GM18907 (cell line): Measurements from ENCODE around the gene THEMIS2.
"Not testable (repeated sequence)": the region's sequence is repeated elsewhere in the genome, so short reads cannot be mapped to it uniquely, and the experiment has no call there.

ENCODE experiments used
- ATAC-seq: cut with Tn5 transposase; IDR thresholded peaks from one replicate; pipeline ENCODE4 v1.9.1; 2021; ENCODE audit warnings: mild to moderate bottlenecking, moderate library complexity; ENCODE audit not compliant: unreplicated experiment

THEMIS2 gene

GRCh38 chr1:27872059-27872801 lies at the start of gene THEMIS2:
TSS of gene THEMIS2 (plus strand) at chr1:27872544. CDS start at chr1:27872572, 28 bp downstream.
- no peak for ATAC-seq

GRCh38 chr1:27823784-27824183 lies 48.6 kb upstream of the THEMIS2 start:
- ATAC-seq: no peak

- ATAC-seq: no peak
These were observed 47.9 kb upstream of the THEMIS2 start for GRCh38 chr1:27824411-27824810.

GRCh38 chr1:27829339-27829960 lies 42.9 kb upstream of the THEMIS2 start:
- ATAC-seq: not testable (repeated sequence)

- peak; percentile 93 for ATAC-seq
These were observed 41.5 kb upstream of the THEMIS2 start, which contains the start of gene PPP1R8 for GRCh38 chr1:27830621-27831440. TSS of gene PPP1R8 (plus strand) at chr1:27830782. CDS start at chr1:27830836, 54 bp downstream.

GRCh38 chr1:27831568-27832410 lies 40.6 kb upstream of the THEMIS2 start:
- no peak for ATAC-seq

GRCh38 chr1:27832762-27833161 lies 39.6 kb upstream of the THEMIS2 start:
- no peak for ATAC-seq

- no peak for ATAC-seq
These were observed 38.9 kb upstream of the THEMIS2 start for GRCh38 chr1:27833470-27833869.

GRCh38 chr1:27835046-27835445 lies 37.3 kb upstream of the THEMIS2 start:
- no peak for ATAC-seq

- ATAC-seq: no peak
These were observed 36.8 kb upstream of the THEMIS2 start for GRCh38 chr1:27835501-27835900.

GRCh38 chr1:27849951-27850350 lies 22.4 kb upstream of the THEMIS2 start:
- no peak for ATAC-seq

- ATAC-seq: no peak
These were observed 17.3 kb upstream of the THEMIS2 start for GRCh38 chr1:27855085-27855484.

GRCh38 chr1:27856561-27857343 lies 15.6 kb upstream of the THEMIS2 start:
- ATAC-seq: no peak

- not testable (repeated sequence) for ATAC-seq
These were observed 14.8 kb upstream of the THEMIS2 start for GRCh38 chr1:27857552-27857951.

- peak; percentile 79 for ATAC-seq
These were observed 14.0 kb upstream of the THEMIS2 start for GRCh38 chr1:27858072-27858948.

- no peak for ATAC-seq
These were observed 13.3 kb upstream of the THEMIS2 start for GRCh38 chr1:27858949-27859576.

- no peak for ATAC-seq
These were observed 10.9 kb upstream of the THEMIS2 start for GRCh38 chr1:27861436-27861835.

- ATAC-seq: no peak
These were observed 10.3 kb upstream of the THEMIS2 start for GRCh38 chr1:27862004-27862403.
